ENCODE measurements around the gene MFNG. TPM values are rescaled to one million over a fixed set of nuclear protein-coding genes. Genes with fewer than 3 reads are reported as not detected.

Gene MFNG
- total RNA-seq, 1 experiment from 2014 or later = 7.1 TPM

DNA sequence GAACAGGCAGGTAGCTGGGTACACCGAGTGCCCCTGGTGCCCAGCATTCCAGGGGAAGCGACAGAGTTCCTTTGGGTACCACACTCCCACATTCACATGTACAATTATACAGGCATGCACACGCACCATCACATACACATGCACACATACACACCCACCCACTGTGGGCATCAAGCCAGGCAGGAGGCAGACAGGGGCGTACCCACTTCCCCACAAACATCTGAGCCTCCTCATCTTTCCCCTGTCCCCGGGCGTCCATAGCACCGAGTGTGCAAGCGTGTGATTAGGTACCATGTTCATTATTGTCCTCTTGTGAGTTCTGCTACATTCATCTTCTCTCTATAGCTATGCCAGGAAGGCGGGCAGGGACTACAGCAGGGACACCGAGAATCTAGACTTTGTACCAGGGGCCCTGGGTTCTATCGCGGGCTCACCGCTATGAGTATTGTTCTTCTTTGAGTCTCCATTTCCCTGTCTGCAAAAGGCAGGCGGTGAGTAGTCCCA lies 35.1 kb upstream of the MFNG start:
- H3K27me3 ChIP-seq (ENCODE audit: control insufficient read depth, insufficient read depth, low read length) = no peaks in the 10 kb centered on the region
- no peaks in the 10 kb centered on the region for H3K9me3 ChIP-seq (ENCODE audit: control insufficient read depth, insufficient read depth, low read depth, low read length)
- TF ChIP-seq, protein P1, sequence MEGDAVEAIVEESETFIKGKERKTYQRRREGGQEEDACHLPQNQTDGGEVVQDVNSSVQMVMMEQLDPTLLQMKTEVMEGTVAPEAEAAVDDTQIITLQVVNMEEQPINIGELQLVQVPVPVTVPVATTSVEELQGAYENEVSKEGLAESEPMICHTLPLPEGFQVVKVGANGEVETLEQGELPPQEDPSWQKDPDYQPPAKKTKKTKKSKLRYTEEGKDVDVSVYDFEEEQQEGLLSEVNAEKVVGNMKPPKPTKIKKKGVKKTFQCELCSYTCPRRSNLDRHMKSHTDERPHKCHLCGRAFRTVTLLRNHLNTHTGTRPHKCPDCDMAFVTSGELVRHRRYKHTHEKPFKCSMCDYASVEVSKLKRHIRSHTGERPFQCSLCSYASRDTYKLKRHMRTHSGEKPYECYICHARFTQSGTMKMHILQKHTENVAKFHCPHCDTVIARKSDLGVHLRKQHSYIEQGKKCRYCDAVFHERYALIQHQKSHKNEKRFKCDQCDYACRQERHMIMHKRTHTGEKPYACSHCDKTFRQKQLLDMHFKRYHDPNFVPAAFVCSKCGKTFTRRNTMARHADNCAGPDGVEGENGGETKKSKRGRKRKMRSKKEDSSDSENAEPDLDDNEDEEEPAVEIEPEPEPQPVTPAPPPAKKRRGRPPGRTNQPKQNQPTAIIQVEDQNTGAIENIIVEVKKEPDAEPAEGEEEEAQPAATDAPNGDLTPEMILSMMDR (IDR thresholded peaks at IDR 0.05) = no peak
- TF ChIP-seq POLR2AphosphoS5 (IDR thresholded peaks at IDR 0.05; ENCODE audit: low read depth, low read length) = no peak
- TF ChIP-seq, protein P2, sequence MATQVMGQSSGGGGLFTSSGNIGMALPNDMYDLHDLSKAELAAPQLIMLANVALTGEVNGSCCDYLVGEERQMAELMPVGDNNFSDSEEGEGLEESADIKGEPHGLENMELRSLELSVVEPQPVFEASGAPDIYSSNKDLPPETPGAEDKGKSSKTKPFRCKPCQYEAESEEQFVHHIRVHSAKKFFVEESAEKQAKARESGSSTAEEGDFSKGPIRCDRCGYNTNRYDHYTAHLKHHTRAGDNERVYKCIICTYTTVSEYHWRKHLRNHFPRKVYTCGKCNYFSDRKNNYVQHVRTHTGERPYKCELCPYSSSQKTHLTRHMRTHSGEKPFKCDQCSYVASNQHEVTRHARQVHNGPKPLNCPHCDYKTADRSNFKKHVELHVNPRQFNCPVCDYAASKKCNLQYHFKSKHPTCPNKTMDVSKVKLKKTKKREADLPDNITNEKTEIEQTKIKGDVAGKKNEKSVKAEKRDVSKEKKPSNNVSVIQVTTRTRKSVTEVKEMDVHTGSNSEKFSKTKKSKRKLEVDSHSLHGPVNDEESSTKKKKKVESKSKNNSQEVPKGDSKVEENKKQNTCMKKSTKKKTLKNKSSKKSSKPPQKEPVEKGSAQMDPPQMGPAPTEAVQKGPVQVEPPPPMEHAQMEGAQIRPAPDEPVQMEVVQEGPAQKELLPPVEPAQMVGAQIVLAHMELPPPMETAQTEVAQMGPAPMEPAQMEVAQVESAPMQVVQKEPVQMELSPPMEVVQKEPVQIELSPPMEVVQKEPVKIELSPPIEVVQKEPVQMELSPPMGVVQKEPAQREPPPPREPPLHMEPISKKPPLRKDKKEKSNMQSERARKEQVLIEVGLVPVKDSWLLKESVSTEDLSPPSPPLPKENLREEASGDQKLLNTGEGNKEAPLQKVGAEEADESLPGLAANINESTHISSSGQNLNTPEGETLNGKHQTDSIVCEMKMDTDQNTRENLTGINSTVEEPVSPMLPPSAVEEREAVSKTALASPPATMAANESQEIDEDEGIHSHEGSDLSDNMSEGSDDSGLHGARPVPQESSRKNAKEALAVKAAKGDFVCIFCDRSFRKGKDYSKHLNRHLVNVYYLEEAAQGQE (IDR thresholded peaks at IDR 0.05; ENCODE audit: insufficient read depth in 1 of 2, low read depth in 2 of 2, low read length in 1 of 2) = no peak
- no peak for TF ChIP-seq SIN3A (IDR thresholded peaks at IDR 0.05; ENCODE audit: borderline replicate concordance, insufficient read depth, low read depth, low read length)
- no peak for TF ChIP-seq TCF7L2 (IDR thresholded peaks at IDR 0.05; ENCODE audit: low read depth, low read length)
- peaks cover 22% of the 10 kb centered on the region for H3K4me1 ChIP-seq (ENCODE audit: control insufficient read depth, insufficient read depth, low read length)
- ChIA-PET POLR2A (no interaction called here), CTCF (no interaction called here)
- DNase-seq (ENCODE audit: low read depth, low spot score) (no peak), ATAC-seq (no peak)
- no peaks in the 10 kb centered on the region; the same call in 1 of the 2 replicates for H3K36me3 ChIP-seq (ENCODE audit: control insufficient read depth, insufficient read depth, low read length)
- H3K27ac ChIP-seq (ENCODE audit: low read length) = no peak overlapping the region
- H3K4me3 ChIP-seq (ENCODE audit: low read depth in 2 of 2, low read length in 2 of 2) = no peak overlapping the region
- in situ Hi-C loops (cut with HindIII; ENCODE audit: low pct_unique_long_range_greater_than_20kb, low sequenced_read_pairs) (no loop called here), intact Hi-C loops (cut with micrococcal nuclease; ENCODE audit: unreplicated experiment) (no loop called here)
- BruUV-seq (replicated peaks) = no TSS peak

DNA sequence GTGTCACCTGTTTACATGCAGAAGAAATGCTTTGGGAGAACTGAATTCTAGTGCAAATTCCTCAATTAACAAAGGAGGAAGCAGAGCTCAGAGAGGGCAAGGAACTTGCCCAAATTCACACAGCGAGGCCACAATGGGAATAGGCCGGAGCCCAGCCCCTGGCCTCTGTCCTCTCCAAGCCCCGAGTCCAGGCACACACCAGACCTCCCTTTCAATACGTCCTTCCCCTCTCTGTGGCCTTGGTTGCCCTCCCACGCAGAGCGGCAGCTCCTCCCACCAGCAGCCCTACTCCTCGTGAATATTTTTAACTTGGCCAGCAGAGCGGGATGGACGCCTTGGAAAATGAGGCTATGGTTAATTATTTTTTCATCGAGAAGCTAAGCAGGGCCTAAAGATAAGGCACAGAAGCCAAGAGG lies 34.6 kb upstream of the MFNG start:
- Histone ChIP-seq H3K4me1 (ENCODE audit: control insufficient read depth, insufficient read depth, low read length) (peaks cover 26% of the 10 kb centered on the region), H3K36me3 (ENCODE audit: control insufficient read depth, insufficient read depth, low read length) (no peaks in the 10 kb centered on the region; the same call in 1 of the 2 replicates), H3K9me3 (ENCODE audit: control insufficient read depth, insufficient read depth, low read depth, low read length) (no peaks in the 10 kb centered on the region), H3K27me3 (ENCODE audit: control insufficient read depth, insufficient read depth, low read length) (no peaks in the 10 kb centered on the region), H3K4me3 (ENCODE audit: low read depth in 2 of 2, low read length in 2 of 2) (no peak overlapping the region), H3K27ac (ENCODE audit: low read length) (no peak overlapping the region)
- intact Hi-C loops (cut with micrococcal nuclease; ENCODE audit: unreplicated experiment) (no loop called here), in situ Hi-C loops (cut with HindIII; ENCODE audit: low pct_unique_long_range_greater_than_20kb, low sequenced_read_pairs) (no loop called here)
- BruUV-seq (replicated peaks) = no TSS peak
- ChIA-PET CTCF (no interaction called here), POLR2A (no interaction called here)
- no peak for DNase-seq (ENCODE audit: low read depth, low spot score)
- no peak for ATAC-seq
- no peak for TF ChIP-seq POLR2AphosphoS5 (IDR thresholded peaks at IDR 0.05; ENCODE audit: low read depth, low read length)
- TF ChIP-seq TCF7L2 (IDR thresholded peaks at IDR 0.05; ENCODE audit: low read depth, low read length) = no peak
- TF ChIP-seq, protein P1 (IDR thresholded peaks at IDR 0.05) = no peak
- TF ChIP-seq, protein P2 (IDR thresholded peaks at IDR 0.05; ENCODE audit: insufficient read depth in 1 of 2, low read depth in 2 of 2, low read length in 1 of 2) = no peak
- TF ChIP-seq SIN3A (IDR thresholded peaks at IDR 0.05; ENCODE audit: borderline replicate concordance, insufficient read depth, low read depth, low read length) = no peak

Data from Panc1 (cell line).